ENCODE data around the gene MGAT3.

GRCh38 chr22:39472570-39473556 lies 16.1 kb downstream of the MGAT3 start:
- TF ChIP-seq CTCF (IDR thresholded peaks at IDR 0.05 in 2 of 3, conservative IDR thresholded peaks at IDR 0.05 in 1 of 3; ENCODE audit: borderline replicate concordance in 1 of 3, insufficient read depth in 1 of 3, low read depth in 2 of 3, low read length in 2 of 3) (no peak), POLR2AphosphoS5 (IDR thresholded peaks at IDR 0.05; ENCODE audit: low read depth, low read length) (no peak)

Data from HCT116 (cell line).